MM.1S (cell line): ENCODE data around the gene R3HDM4.

Experiments
- DNase-seq: peaks from one replicate; pipeline ENCODE4 v3.0.0-alpha.2; 2015
- H2AFZ ChIP-seq: fragments of 300-600 bp; sonication (generic); 2 replicates; pipeline ENCODE4 v1.6.0; 2016; ENCODE audit warnings: antibody characterized with exemption, low read length
- H3F3A ChIP-seq: fragments of 300-600 bp; sonication (generic); 2 replicates; pipeline ENCODE4 v1.6.1; 2016; ENCODE audit warnings: mild to moderate bottlenecking, antibody characterized with exemption, low read length, moderate library complexity, mixed read lengths; ENCODE audit not compliant: insufficient read depth
- H3K27ac ChIP-seq: fragments of 300-600 bp; sonication (generic); 2 replicates; pipeline ENCODE4 v1.5.1; 2016; ENCODE audit warnings: mild to moderate bottlenecking, low read length
- H3K27me3 ChIP-seq: fragments of 300-600 bp; sonication (generic); replicated peaks from 2 replicates; pipeline ENCODE4 v1.6.0; 2016; ENCODE audit warnings: low read length; ENCODE audit not compliant: insufficient read depth
- H3K36me3 ChIP-seq: fragments of 300-600 bp; sonication (generic); replicated peaks from 2 replicates; pipeline ENCODE4 v1.6.1; 2016; ENCODE audit warnings: mild to moderate bottlenecking, low read length, mixed read lengths; ENCODE audit not compliant: insufficient read depth
- H3K4me1 ChIP-seq: fragments of 300-600 bp; sonication (generic); 2 replicates; pipeline ENCODE4 v1.6.1; 2016; ENCODE audit warnings: low read length, mixed read lengths
- H3K4me2 ChIP-seq: fragments of 300-600 bp; sonication (generic); 2 replicates; pipeline ENCODE4 v1.6.0; 2016; ENCODE audit warnings: low read depth, low read length
- H3K4me3 ChIP-seq: fragments of 300-600 bp; sonication (generic); 2 replicates; pipeline ENCODE4 v1.5.1; 2016; ENCODE audit warnings: low read length, mixed read lengths
- H3K79me2 ChIP-seq: fragments of 300-600 bp; sonication (generic); 2 replicates; pipeline ENCODE4 v1.6.1; 2016; ENCODE audit warnings: mixed run types, low read length, mixed read lengths
- H3K9ac ChIP-seq: fragments of 300-600 bp; sonication (generic); 2 replicates; pipeline ENCODE4 v1.6.1; 2016; ENCODE audit warnings: low read length, mixed read lengths
- H3K9me2 ChIP-seq: fragments of 300-600 bp; sonication (generic); replicated peaks from 2 replicates; pipeline ENCODE4 v1.6.1; 2016; ENCODE audit warnings: mild to moderate bottlenecking, low read length, mixed read lengths; ENCODE audit not compliant: insufficient read depth
- H3K9me3 ChIP-seq: fragments of 300-600 bp; sonication (generic); replicated peaks from 2 replicates; pipeline ENCODE4 v1.6.1; 2016; ENCODE audit warnings: mild to moderate bottlenecking, low read length, mixed read lengths; ENCODE audit not compliant: insufficient read depth
- H4K20me1 ChIP-seq: fragments of 300-600 bp; sonication (generic); 2 replicates; pipeline ENCODE4 v1.6.1; 2016; ENCODE audit warnings: mild to moderate bottlenecking, low read length, moderate library complexity, mixed read lengths; ENCODE audit not compliant: insufficient read depth
- EZH2 ChIP-seq: fragments of 300-600 bp; sonication (generic); optimal IDR thresholded peaks from 2 replicates; pipeline ENCODE3; 2017; ENCODE audit warnings: low read depth, mild to moderate bottlenecking, antibody characterized with exemption, low read length, mixed read lengths
- EZH2phosphoT487 ChIP-seq: fragments of 300-600 bp; sonication (generic); IDR thresholded peaks from 2 replicates; pipeline ENCODE4 v1.6.1; 2018; ENCODE audit warnings: antibody characterized with exemption, low read length
- TF ChIP-seq, protein P1 (sequence below): fragments of 300-600 bp; sonication (generic); IDR thresholded peaks from 2 replicates; pipeline ENCODE4 v1.5.1; 2016; ENCODE audit warnings: antibody characterized with exemption, low read length, mixed read lengths

Gene R3HDM4

DNA sequence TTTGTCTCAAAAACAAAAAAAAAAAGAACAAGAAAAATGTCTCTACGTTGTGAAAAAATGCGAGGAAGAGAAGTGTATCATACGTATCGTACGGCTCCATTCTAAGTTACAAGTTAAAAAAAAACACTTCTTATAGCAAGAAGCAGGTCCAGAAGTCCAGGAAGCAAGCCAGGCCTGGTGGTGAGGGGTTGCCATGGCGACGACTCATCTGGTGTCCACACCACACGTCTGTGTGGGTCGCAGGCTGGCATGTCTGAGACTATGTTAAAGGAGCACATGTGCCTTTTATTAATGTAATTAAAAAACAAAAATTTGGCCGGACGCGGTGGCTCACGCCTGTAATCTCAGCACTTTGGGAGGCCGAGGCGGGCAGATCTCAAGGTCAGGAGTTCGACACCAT is 25.9 kb downstream of the R3HDM4 start:
- Histone ChIP-seq H3K79me2 (peaks cover 25% of the 10 kb centered on the region), H3K27ac (no peak overlapping the region), H2AFZ (no peak overlapping the region), H3K9me2 (no peaks in the 10 kb centered on the region), H3K9me3 (no peaks in the 10 kb centered on the region), H3F3A (no peaks in the 10 kb centered on the region), H3K9ac (no peak overlapping the region), H4K20me1 (no peaks in the 10 kb centered on the region; the same call in 1 of the 2 replicates), H3K27me3 (no peaks in the 10 kb centered on the region), H3K4me2 (no peak overlapping the region), H3K4me3 (no peak overlapping the region), H3K4me1 (no peaks in the 10 kb centered on the region), H3K36me3 (no peaks in the 10 kb centered on the region; the same call in 1 of the 2 replicates)
- DNase-seq: no peak
- TF ChIP-seq, protein P1, sequence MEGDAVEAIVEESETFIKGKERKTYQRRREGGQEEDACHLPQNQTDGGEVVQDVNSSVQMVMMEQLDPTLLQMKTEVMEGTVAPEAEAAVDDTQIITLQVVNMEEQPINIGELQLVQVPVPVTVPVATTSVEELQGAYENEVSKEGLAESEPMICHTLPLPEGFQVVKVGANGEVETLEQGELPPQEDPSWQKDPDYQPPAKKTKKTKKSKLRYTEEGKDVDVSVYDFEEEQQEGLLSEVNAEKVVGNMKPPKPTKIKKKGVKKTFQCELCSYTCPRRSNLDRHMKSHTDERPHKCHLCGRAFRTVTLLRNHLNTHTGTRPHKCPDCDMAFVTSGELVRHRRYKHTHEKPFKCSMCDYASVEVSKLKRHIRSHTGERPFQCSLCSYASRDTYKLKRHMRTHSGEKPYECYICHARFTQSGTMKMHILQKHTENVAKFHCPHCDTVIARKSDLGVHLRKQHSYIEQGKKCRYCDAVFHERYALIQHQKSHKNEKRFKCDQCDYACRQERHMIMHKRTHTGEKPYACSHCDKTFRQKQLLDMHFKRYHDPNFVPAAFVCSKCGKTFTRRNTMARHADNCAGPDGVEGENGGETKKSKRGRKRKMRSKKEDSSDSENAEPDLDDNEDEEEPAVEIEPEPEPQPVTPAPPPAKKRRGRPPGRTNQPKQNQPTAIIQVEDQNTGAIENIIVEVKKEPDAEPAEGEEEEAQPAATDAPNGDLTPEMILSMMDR: no peak
- no peak for TF ChIP-seq EZH2phosphoT487
- no peak for TF ChIP-seq EZH2

DNA sequence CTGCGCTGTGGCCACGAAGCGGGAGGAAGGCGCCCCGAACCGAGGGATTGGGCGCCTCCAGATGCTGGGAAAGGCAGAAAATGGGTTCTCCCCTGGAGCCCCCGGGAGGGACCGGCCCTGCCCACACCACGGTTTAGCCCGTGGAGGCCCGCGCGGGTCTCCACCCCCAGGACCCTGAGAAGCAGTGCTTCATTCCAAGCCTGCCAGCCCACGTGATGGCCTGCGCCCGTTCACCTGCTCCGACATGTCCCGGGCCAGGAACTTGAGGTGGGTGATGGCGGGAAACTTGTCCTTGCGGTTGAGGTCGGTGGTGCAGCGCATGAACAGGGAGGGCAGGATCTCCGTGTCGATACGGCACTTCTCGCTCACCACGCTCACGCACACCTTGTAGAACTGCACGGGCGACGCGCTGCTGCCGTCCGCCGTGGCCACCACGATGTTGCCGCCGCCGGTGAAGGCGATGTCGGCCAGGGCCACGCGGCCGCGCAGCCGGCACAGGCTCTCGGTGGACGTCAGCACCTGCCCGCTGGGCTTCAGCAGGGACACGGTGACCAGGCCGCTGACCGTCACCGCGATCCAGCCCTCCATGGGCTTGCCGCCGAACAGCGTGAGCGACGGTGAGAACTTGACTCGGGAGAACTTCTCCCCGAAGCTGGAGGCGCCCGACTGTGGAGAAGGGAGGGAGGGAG is 27.3 kb downstream of the R3HDM4 start:
- Histone ChIP-seq H3K4me3 (no peak overlapping the region), H3K4me1 (no peaks in the 10 kb centered on the region), H3K27me3 (no peaks in the 10 kb centered on the region), H2AFZ (no peak overlapping the region), H3K9me2 (no peaks in the 10 kb centered on the region), H3K79me2 (peaks cover 13% of the 10 kb centered on the region), H3F3A (no peaks in the 10 kb centered on the region), H3K9me3 (no peaks in the 10 kb centered on the region), H3K4me2 (no peak overlapping the region), H3K9ac (no peak overlapping the region), H3K36me3 (no peaks in the 10 kb centered on the region; the same call in 1 of the 2 replicates), H3K27ac (no peak overlapping the region), H4K20me1 (no peaks in the 10 kb centered on the region; the same call in 1 of the 2 replicates)
- DNase-seq: no peak
- TF ChIP-seq EZH2phosphoT487: no peak
- TF ChIP-seq EZH2: no peak

DNA sequence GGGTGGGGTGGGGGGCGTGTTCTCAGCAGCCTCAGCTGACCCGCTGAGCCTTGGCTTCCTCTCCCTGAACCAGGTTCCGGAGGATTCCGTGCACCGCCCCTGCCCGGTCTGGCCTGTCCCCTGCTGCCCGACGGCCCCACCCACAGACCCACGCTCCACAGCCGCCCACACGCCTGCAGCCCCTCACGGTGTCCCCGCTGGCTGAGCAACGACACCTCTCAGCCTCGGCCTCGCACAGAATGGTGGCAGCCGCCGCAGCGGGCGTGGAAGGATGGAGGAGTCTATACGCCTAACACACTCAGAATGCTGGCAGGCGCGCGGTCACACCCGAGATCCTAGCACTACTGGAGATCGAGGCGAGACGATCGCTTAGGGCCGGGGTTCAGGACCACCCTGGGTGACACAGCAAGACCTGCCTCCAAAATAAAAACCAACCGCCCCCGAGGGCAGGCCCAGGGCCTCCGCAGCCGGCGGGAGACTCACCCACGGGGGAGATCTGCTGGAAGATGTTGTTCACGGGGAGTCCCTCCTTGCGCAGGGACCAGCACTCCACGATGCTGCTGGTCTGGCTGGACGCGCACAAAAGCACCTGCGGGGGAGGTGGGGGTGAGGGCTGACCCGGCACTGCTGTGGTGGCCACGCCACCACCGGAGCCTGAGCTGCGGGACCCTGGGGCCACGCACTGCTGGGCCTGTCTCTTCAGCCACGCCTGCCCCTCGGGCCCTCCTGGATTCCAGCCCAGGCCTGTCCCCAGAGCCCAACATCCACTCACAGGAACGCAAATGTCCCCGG is 28.4 kb downstream of the R3HDM4 start:
- no peak overlapping the region for H3K27ac ChIP-seq

More for the DNA sequence above, 28.4 kb downstream of the R3HDM4 start:
- Histone ChIP-seq H3K4me3 (no peak overlapping the region), H3K9me2 (no peaks in the 10 kb centered on the region), H3K36me3 (no peaks in the 10 kb centered on the region; the same call in 1 of the 2 replicates), H3K4me2 (no peak overlapping the region), H3K9me3 (no peaks in the 10 kb centered on the region), H2AFZ (no peak overlapping the region), H3F3A (no peaks in the 10 kb centered on the region), H3K79me2 (peaks cover 2% of the 10 kb centered on the region; the same call in 1 of the 2 replicates), H3K4me1 (no peaks in the 10 kb centered on the region), H4K20me1 (no peaks in the 10 kb centered on the region; the same call in 1 of the 2 replicates), H3K27me3 (no peaks in the 10 kb centered on the region), H3K9ac (no peak overlapping the region)
- no peak for DNase-seq
- TF ChIP-seq, protein P1: no peak
- TF ChIP-seq EZH2: no peak
- no peak for TF ChIP-seq EZH2phosphoT487
